HG03175 (cell line): ENCODE measurements around the gene MYBPC1.
"Not testable (repeated sequence)": the region's sequence is repeated elsewhere in the genome, so short reads cannot be mapped to it uniquely, and the experiment has no call there.

ENCODE experiments used
- ATAC-seq: cut with Tn5 transposase; IDR thresholded peaks from one replicate; pipeline ENCODE4 v1.9.1; 2021; ENCODE audit warnings: mild to moderate bottlenecking, moderate library complexity; ENCODE audit not compliant: unreplicated experiment

Gene MYBPC1

DNA sequence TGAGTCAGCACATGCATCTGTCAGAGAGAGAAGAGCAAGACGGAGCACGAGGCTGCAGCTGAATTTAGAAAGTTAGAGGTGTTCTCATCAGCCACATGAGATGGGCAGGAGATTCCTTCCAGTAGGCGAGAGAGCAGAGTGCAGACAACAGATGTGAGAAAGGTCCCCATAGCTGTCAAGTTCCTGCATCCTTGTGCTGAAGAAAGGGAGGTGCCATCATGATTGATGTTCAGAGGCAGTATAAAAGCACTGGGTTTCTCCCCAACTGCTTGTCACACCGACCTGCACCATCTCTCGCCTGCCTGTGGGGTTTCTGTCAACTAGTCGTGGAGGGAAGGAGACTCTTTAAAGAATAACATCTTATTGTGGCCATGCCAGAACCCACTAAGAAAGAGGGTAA, at the start of gene MYBPC1:
Gene MYBPC1, plus strand, starts transcription at position 272 of the 400 bp plus-strand sequence. Its CDS starts 100 bp downstream, at position 372.
- ATAC-seq = no peak

GRCh38 chr12:101551362-101552114, 43.2 kb upstream of the MYBPC1 start:
- ATAC-seq = no peak

DNA sequence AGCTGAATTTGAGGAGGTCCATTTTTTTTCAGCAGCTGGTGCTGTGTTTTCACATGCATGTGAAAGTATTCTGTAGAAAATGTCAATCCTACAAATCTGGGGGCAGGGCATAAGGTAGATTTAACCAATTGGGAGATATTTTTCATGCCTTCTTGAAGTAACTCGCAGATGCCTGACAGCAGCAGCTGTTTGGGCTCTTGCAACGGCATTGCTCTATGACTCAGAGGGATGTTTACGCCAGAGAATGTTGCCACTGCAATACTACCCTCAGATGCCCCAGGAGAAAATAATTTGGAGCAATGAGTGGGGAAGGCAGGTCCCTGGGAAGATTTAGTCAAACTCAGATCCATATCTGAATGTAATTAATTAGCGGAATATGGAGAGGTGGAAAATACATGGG, 42.5 kb upstream of the MYBPC1 start:
- ATAC-seq = no peak

- ATAC-seq = no peak
Observed at GRCh38 chr12:101557094-101557493, 37.7 kb upstream of the MYBPC1 start.

DNA sequence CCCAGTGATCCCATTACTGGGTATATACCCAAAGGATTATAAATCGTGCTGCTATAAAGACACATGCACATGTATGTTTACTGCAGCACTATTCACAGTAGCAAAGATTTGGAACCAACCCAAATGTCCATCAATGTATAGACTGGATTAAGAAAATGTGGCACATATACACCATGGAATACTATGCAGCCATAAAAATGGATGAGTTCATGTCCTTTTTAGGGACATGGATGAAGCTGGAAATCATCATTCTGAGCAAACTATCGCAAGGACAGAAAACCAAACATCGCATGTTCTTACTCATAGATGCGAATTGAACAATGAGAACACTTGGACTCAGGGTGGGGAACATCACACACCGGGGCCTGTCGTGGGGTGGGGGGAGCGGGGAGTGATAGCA, 36.0 kb upstream of the MYBPC1 start:
- not testable (repeated sequence) for ATAC-seq

- ATAC-seq = no peak
Observed at GRCh38 chr12:101563212-101563611, 31.6 kb upstream of the MYBPC1 start.

DNA sequence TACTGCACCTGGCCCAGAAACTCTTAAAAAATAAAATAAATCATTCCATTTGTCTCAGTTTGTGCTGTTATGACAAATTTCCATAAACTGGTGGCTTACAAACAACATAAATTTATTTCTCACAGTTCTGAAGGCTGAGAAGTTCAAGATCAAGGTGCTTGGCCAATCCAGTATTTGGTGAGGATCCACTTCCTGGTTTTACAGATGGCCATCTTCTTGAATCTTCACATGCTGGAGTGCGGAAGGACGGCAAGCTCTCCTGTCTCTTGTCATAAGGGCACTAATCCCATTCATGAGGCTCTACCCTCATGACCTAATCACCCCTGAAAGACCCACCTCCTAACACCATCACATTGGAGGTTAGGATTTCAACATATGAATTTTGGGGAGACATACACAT, 29.9 kb upstream of the MYBPC1 start:
- no peak for ATAC-seq

- no peak for ATAC-seq
Observed at GRCh38 chr12:101566318-101566717, 28.5 kb upstream of the MYBPC1 start.

- ATAC-seq = no peak
Observed at GRCh38 chr12:101567918-101568317, 26.9 kb upstream of the MYBPC1 start.

DNA sequence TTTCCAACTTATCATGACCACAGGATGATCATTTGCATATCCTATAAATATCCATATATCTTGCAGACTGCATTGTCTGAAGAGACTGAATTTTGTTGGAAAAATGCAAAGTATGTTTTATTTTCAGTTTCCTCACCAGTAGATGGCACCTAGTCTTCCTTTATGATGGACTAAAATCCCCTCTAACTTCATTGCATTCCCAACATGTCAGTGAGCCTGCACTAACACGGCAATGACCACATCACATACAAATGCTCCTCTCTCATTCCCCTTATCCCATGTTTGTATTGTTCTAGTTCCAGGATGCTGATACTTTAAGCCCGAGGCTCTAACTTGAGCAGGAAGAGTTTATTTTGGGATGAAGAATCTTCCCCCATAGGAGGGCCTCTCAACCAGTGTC, 24.7 kb upstream of the MYBPC1 start:
- ATAC-seq = no peak

DNA sequence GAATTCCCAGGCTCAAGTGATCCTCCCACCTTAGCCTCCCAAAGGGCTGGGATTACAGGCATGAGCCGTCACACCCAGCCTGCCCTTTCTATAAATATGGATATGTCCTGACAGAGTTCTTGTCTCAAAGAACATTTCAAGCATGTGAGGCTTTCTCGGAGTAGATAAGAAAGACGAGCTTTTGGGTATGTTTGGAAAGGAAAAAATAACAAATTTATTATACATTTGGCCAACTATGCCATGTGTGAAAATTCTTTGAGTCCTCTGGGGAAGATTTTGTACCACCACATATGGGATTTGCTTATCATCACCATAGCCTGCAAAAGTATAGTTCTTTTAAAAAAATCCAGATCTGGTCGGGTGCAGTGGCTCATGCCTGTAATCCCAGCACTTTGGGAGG, 23.7 kb upstream of the MYBPC1 start:
- ATAC-seq = no peak

DNA sequence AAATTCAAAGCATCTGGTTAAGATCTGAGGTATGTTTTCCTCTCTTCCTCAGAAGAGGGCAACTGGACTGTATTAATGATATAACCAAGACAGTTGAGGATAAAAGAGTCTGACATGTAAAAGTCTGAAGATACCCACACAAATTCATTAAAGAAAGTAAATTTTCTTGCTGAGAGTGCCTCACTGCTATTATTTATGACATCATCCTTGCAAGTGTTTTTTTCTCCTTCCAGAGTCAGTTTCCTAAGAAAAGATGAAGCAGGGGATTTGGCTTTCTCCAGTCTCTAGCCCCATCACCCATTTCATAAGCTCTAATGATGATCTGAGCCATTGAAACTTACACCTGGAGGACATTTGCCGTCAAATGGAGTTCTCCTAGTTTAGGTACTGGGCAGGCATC, 21.0 kb upstream of the MYBPC1 start:
- ATAC-seq = no peak

GRCh38 chr12:101578417-101578816, 16.4 kb upstream of the MYBPC1 start:
- ATAC-seq = no peak

DNA sequence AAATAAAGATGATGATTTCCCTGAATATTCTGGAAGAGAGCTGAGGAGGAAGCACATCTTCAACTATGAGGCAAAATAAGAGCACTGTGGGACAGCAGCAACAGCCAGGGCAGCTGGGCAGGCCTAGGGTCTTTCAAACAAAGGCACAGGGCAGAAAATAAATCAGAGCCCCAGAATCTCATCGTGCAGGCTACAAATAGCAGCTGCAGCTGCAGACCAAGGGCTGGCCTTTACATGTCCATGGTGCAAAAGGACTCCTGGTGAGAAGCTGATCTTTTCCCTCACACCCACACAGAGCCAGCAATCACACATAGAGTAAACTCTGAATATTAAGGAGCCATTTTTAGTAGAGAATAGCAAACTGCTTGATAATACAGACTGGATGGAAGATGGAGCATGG, 13.6 kb upstream of the MYBPC1 start:
- no peak for ATAC-seq

DNA sequence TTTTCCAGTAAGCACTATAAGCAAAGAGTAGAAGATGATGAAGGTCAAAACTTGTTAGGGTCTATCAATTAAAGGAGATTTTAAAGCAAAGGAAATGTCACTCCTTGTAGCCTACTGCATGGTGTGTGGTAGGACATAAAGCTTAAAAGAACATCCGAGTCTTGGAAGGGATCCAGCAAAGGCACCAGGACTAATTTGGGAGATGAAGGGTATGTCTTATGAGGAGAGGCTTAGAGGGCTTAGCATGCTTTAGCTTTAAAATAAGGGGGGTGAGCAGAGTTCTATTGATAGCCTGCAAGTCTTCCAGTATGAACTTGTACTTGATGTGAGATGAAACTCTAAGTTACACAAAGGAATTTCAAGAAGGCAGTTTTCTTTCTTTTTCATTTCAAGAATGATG, 11.8 kb upstream of the MYBPC1 start:
- no peak for ATAC-seq

DNA sequence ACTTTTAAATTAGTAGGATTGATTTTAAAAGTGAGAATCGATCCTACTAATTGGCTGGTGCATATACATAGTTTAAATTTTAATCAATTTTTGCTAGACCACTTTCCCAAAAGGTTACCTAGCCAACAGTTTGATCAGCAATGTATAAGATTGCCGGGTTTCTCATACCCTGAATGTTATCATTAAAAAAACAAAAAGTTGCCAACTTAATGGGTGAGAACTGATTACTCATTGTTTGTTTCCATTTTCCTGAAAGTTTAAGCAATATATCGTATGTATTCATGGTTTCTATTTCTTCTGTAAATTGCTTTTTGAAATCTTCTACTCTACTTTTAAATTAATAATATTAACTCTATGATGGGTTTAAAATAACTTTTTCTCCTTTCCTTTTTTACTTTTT, 4.4 kb upstream of the MYBPC1 start:
- ATAC-seq = no peak

DNA sequence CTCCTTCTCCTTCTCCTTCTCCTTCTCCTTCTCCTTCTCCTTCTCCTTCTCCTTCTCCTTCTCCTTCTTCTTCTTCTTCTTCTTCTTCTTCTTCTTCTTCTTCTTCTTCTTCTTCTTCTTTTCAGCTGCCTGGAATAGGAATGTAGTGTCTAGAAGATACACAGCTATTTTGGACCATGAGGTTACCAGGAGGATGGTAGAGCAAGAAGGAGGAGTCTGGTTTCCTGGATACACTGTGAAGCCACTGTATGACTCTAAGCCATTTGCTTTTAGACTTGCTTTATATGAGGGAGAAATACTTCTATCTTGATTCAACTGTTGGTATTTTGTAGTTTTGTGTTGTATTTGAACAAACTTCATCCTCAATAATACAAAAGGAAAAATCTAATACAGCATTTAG, 3.0 kb upstream of the MYBPC1 start:
- no peak for ATAC-seq

DNA sequence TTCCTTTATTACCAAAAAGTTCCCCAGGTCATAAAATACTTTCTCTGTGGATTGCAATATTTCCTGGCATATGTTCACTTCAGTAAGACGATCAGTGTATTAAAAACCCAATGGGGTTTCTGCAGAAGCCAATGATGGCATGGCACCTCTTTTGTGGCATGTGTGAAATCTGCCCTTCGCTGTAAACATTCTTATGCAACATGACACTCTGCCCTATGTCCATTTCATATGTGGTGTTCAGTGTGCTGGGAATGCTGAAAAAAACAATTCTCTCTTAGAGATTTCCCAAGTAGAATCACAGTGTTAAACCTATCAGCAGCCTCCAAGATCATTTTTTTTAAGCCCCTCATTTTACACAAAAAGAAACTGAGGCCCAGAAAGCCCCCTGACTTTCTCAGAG, 2.3 kb upstream of the MYBPC1 start:
- no peak for ATAC-seq

- no peak for ATAC-seq
Observed at GRCh38 chr12:101592921-101593320, 1.9 kb upstream of the MYBPC1 start.

GRCh38 chr12:101596172-101596571, 1.4 kb downstream of the MYBPC1 start:
- no peak for ATAC-seq

- no peak for ATAC-seq
Observed at GRCh38 chr12:101597164-101597563, 2.4 kb downstream of the MYBPC1 start.

DNA sequence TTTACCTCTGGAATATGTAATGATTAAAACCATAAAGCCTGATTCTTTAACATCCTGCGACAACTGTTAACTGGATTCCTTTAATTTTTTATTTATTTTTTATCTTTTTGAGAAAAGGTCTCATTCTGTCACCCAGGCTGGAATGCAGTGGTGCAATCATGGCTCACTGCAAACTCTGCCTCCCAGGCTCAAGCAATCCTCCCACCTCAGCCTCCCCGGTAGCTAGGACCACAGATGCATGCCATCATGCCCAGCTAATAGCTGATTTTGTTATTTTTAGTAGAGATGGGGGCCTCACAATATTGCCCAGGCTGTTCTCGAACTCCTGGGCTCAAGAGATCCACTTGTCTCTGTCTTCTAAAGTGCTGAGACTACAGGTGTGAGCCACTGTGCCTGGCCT, 3.7 kb downstream of the MYBPC1 start:
- no peak for ATAC-seq

GRCh38 chr12:101599311-101599710, 4.5 kb downstream of the MYBPC1 start:
- no peak for ATAC-seq
